Ovary (tissue), 3 donors: ENCODE results near the gene PRR19.

Experiments used
- EP300 ChIP-seq: sonication (generic); formaldehyde crosslinking; IDR thresholded peaks from one replicate; pipeline ENCODE4 v1.6.1; 2017; ENCODE audit warnings: antibody characterized with exemption
- POLR2A ChIP-seq: fragments of 450-650 bp; IDR thresholded peaks from one replicate; pipeline ENCODE4 v1.6.1; 2017; ENCODE audit warnings: antibody characterized with exemption, mild to moderate bottlenecking, moderate library complexity
- TF ChIP-seq, protein P1 (sequence below), 3 donors: fragments of 450-650 bp in 2 of 3; fragments of 200-600 bp in 1 of 3; IDR thresholded peaks; one replicate each; pipeline versions ENCODE4 v1.5.1 to v1.8.0; 2016 to 2022; ENCODE audit warnings: antibody characterized with exemption in 3 of 3, mild to moderate bottlenecking in 1 of 3
- donor health status: DM: no; HTN: no; CAD: no.

DNA sequence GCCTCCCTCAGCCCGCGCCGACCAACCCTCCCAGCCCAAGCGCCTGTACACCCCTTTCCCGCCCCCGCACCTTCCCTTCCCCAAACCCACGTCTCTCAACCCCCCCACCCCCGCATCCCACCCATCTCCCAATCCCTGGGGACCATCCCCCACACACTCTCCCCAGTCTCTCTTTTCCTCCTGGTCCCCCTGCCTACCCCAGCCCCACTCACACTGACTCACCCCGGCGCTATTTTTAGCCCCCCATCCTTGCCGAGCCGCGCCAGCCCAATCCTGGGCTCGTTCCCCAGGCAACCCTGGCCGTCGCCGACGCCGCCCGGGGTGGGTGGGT, 21.2 kb upstream of the PRR19 start:
- TF ChIP-seq, protein P1, sequence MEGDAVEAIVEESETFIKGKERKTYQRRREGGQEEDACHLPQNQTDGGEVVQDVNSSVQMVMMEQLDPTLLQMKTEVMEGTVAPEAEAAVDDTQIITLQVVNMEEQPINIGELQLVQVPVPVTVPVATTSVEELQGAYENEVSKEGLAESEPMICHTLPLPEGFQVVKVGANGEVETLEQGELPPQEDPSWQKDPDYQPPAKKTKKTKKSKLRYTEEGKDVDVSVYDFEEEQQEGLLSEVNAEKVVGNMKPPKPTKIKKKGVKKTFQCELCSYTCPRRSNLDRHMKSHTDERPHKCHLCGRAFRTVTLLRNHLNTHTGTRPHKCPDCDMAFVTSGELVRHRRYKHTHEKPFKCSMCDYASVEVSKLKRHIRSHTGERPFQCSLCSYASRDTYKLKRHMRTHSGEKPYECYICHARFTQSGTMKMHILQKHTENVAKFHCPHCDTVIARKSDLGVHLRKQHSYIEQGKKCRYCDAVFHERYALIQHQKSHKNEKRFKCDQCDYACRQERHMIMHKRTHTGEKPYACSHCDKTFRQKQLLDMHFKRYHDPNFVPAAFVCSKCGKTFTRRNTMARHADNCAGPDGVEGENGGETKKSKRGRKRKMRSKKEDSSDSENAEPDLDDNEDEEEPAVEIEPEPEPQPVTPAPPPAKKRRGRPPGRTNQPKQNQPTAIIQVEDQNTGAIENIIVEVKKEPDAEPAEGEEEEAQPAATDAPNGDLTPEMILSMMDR (IDR thresholded peaks at IDR 0.05), result no peak
- TF ChIP-seq POLR2A (no peak), EP300 (no peak)
